ENCODE data around the gene PTGR3. TPM values are rescaled to one million over a fixed set of nuclear protein-coding genes. Genes with fewer than 3 reads are reported as not detected.

The PTGR3 gene
- total RNA-seq, 1 donor from 2014 or later: 8.9 TPM

GRCh38 chr18:75218065-75218923 is 9.4 kb upstream of the PTGR3 start:
- H3K4me1 Mint-ChIP-seq (ENCODE audit: low read depth): peaks cover 10% of the 10 kb centered on the region
- no peak overlapping the region for H3K4me3 Mint-ChIP-seq (ENCODE audit: unreplicated experiment)
- DNase-seq (ENCODE audit: low spot score): no peak
- no peaks in the 10 kb centered on the region for H3K27me3 Mint-ChIP-seq (ENCODE audit: low read depth)
- H3K36me3 Mint-ChIP-seq (ENCODE audit: low read depth): peaks cover 2% of the 10 kb centered on the region
- H3K9me3 Mint-ChIP-seq (ENCODE audit: low read depth): no peaks in the 10 kb centered on the region
- TF ChIP-seq CTCF (IDR thresholded peaks at IDR 0.05): no peak
- no peak overlapping the region for H3K27ac Mint-ChIP-seq (ENCODE audit: unreplicated experiment)

GRCh38 chr18:75216911-75217689 is 8.2 kb upstream of the PTGR3 start:
- H3K4me3 Mint-ChIP-seq (ENCODE audit: unreplicated experiment): no peak overlapping the region
- no peaks in the 10 kb centered on the region for H3K27me3 Mint-ChIP-seq (ENCODE audit: low read depth)
- no peak for DNase-seq (ENCODE audit: low spot score)
- no peak overlapping the region for H3K27ac Mint-ChIP-seq (ENCODE audit: unreplicated experiment)
- peaks cover 22% of the 10 kb centered on the region for H3K4me1 Mint-ChIP-seq (ENCODE audit: low read depth)
- no peak for TF ChIP-seq CTCF (IDR thresholded peaks at IDR 0.05)
- H3K36me3 Mint-ChIP-seq (ENCODE audit: low read depth): peaks cover 2% of the 10 kb centered on the region
- no peaks in the 10 kb centered on the region for H3K9me3 Mint-ChIP-seq (ENCODE audit: low read depth)

GRCh38 chr18:75216212-75216910 is 7.4 kb upstream of the PTGR3 start:
- no peaks in the 10 kb centered on the region for H3K27me3 Mint-ChIP-seq (ENCODE audit: low read depth)
- no peak overlapping the region for H3K27ac Mint-ChIP-seq (ENCODE audit: unreplicated experiment)
- DNase-seq (ENCODE audit: low spot score): no peak
- no peak for TF ChIP-seq CTCF (IDR thresholded peaks at IDR 0.05)
- no peaks in the 10 kb centered on the region for H3K9me3 Mint-ChIP-seq (ENCODE audit: low read depth)
- peaks cover 2% of the 10 kb centered on the region for H3K36me3 Mint-ChIP-seq (ENCODE audit: low read depth)
- H3K4me1 Mint-ChIP-seq (ENCODE audit: low read depth): peaks cover 23% of the 10 kb centered on the region
- H3K4me3 Mint-ChIP-seq (ENCODE audit: unreplicated experiment): no peak overlapping the region

- no peak for DNase-seq (ENCODE audit: low spot score)
- Mint-ChIP-seq H3K4me1 (ENCODE audit: low read depth) (peaks cover 24% of the 10 kb centered on the region), H3K4me3 (ENCODE audit: unreplicated experiment) (no peak overlapping the region), H3K9me3 (ENCODE audit: low read depth) (no peaks in the 10 kb centered on the region), H3K36me3 (ENCODE audit: low read depth) (peaks cover 2% of the 10 kb centered on the region), H3K27me3 (ENCODE audit: low read depth) (no peaks in the 10 kb centered on the region), H3K27ac (ENCODE audit: unreplicated experiment) (no peak overlapping the region)
- TF ChIP-seq CTCF (IDR thresholded peaks at IDR 0.05): no peak
Observed at GRCh38 chr18:75215663-75216062, 6.7 kb upstream of the PTGR3 start.

Data from chondrocyte (in vitro differentiated cells).